ENCODE results near the gene MGAT4C.

DNA sequence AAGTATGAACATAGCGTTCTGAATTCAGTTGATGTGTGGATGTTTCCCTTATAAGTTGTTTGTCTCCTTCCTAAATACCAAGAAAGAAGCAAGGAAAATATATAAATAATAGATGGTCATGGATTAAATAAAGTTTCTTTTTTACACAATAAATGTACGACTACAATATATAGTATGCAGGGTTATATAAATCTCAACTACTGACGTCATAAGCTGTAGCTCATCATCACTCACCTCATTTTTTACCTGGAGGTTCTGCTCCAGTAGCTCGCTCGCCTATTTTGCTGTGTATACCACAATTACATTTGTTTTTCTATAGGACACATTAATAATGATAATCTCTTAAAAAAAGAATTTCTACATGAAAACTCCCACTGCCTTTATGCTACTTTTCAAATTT, 272.6 kb downstream of the MGAT4C start:
- TF ChIP-seq CTCF (conservative IDR thresholded peaks at IDR 0.05) (no peak), EZH2 (IDR thresholded peaks at IDR 0.05; ENCODE audit: low read depth) (no peak)

All from PC-9 (cell line).